Measurements from ENCODE around the gene ULK1. TPM values are rescaled to one million over a fixed set of nuclear protein-coding genes. Genes with fewer than 3 reads are reported as not detected.

ULK1 gene
- total RNA-seq, 1 donor from 2014 or later = 33.1 TPM

GRCh38 chr12:131865180-131865875, 29.1 kb upstream of the ULK1 start:
- Histone ChIP-seq H3K36me3 (no peaks in the 10 kb centered on the region), H3K4me1 (peaks cover 27% of the 10 kb centered on the region), H3K9me3 (no peaks in the 10 kb centered on the region), H3K4me3 (no peak overlapping the region), H3K27ac (no peak overlapping the region), H3K27me3 (no peaks in the 10 kb centered on the region)
- TF ChIP-seq CTCF (IDR thresholded peaks at IDR 0.05) (no peak), POLR2AphosphoS5 (IDR thresholded peaks at IDR 0.05; ENCODE audit: insufficient read depth in 1 of 2, low read depth in 1 of 2) (no peak), POLR2A (IDR thresholded peaks at IDR 0.05) (no peak)
- no peak for DNase-seq (ENCODE audit: extremely low spot score in 2 of 2)
- intact Hi-C loops (cut with DNase I) = no loop called here

DNA sequence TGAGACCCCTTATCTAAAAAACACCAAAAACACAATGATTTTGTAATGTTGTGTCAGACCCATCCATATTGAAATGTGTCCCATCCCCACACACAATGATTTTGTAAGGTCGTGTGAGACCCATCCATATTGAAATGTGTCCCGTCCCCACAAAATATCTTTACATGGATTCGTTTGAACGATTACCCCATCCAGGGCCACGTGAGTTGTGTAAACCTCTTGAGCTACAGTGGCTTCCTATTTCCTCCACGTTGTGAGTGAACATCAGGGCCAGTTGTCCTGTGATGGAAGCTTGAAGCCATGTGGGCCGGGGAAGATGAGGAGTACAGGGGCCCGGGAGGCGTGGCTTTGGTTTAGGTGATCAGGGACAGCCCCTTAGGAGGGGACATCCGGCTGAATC, 27.0 kb upstream of the ULK1 start:
- H3K4me3 ChIP-seq = no peak overlapping the region
- H3K9me3 ChIP-seq = no peaks in the 10 kb centered on the region
- intact Hi-C loops (cut with DNase I) = no loop called here
- TF ChIP-seq POLR2A (IDR thresholded peaks at IDR 0.05) (no peak), CTCF (IDR thresholded peaks at IDR 0.05) (no peak), POLR2AphosphoS5 (IDR thresholded peaks at IDR 0.05; ENCODE audit: insufficient read depth in 1 of 2, low read depth in 1 of 2) (no peak)
- no peak for DNase-seq (ENCODE audit: extremely low spot score in 2 of 2)
- no peaks in the 10 kb centered on the region for H3K27me3 ChIP-seq
- H3K27ac ChIP-seq = no peak overlapping the region
- peaks cover 12% of the 10 kb centered on the region for H3K4me1 ChIP-seq
- H3K36me3 ChIP-seq = no peaks in the 10 kb centered on the region

DNA sequence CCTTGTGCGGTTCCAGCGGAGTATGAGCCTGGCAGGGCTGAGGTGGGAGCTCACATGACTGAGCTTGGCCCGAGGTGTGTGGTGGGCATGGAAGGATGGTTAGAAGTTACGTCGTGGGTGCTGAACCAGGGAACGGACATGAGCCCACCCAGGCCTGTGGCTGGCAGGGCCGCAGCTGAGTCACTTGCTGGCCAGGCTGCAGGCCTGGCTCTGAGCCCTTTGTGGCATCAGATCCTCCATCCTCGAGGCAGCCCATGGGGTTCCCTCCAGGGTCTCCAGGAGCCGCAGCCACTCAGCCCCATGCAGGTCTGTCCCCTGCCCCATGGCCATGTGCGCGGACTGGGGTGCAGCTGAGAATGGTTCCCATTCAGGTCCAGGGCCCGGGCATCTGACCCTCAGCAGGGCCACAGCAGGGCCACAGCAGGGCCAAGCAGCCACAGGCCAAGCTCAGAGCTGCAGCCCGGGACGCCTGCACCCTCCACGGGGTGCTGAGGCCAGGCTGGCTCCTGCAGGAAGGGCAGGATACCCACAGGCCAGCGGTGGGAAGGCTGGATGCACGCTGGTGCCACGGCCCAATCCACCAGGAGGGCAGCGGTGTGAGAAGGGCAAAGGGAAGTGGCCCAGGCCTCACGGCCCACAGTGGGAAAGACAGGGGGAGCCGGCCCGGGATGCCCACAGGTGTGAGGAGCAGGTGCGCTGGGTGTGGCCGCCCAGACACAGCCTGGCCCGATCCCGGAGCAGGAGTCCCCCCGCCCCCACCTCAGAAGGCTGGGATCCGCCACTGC, 26.3 kb upstream of the ULK1 start:
- Histone ChIP-seq H3K4me3 (no peak overlapping the region), H3K27me3 (no peaks in the 10 kb centered on the region), H3K9me3 (no peaks in the 10 kb centered on the region), H3K27ac (no peak overlapping the region), H3K36me3 (no peaks in the 10 kb centered on the region), H3K4me1 (peaks cover 6% of the 10 kb centered on the region)
- intact Hi-C loops (cut with DNase I) = no loop called here
- DNase-seq (ENCODE audit: extremely low spot score in 2 of 2) = no peak
- TF ChIP-seq POLR2A (IDR thresholded peaks at IDR 0.05) = no peak
- TF ChIP-seq POLR2AphosphoS5 (IDR thresholded peaks at IDR 0.05; ENCODE audit: insufficient read depth in 1 of 2, low read depth in 1 of 2) = no peak
- no peak for TF ChIP-seq CTCF (IDR thresholded peaks at IDR 0.05)

DNA sequence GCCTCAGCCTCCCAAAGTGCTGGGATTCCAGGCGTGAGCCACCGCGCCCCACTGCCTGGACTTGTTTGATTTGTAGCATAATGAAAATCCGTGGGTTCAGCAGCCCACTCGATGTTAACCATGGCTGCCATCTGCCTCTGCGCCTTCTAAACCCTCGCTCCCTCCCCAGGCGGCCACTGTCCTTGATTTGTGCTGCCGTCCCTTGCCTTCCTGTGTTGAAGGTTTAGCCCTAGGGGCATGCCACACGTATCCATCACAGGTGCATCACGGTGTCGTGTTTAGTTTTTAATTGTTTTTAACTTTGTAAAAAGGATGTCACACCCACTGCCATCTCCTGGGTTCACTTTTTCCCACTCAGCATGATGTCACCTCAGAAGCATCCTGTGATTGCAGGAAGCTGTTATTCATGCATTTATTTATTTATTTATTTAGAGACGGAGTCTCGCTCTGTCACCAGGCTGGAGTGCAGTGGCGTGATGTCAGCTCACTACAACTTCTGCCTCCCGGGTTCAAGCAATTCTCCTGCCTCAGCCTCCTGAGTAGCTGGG, 24.5 kb upstream of the ULK1 start:
- no peaks in the 10 kb centered on the region for H3K9me3 ChIP-seq
- H3K27me3 ChIP-seq = no peaks in the 10 kb centered on the region
- intact Hi-C loops (cut with DNase I) = no loop called here
- H3K36me3 ChIP-seq = no peaks in the 10 kb centered on the region
- H3K27ac ChIP-seq = no peak overlapping the region
- no peak overlapping the region for H3K4me3 ChIP-seq
- no peaks in the 10 kb centered on the region for H3K4me1 ChIP-seq
- no peak for DNase-seq (ENCODE audit: extremely low spot score in 2 of 2)
- TF ChIP-seq POLR2A (IDR thresholded peaks at IDR 0.05) = no peak

GRCh38 chr12:131871677-131872076, 22.7 kb upstream of the ULK1 start:
- no peak overlapping the region for H3K27ac ChIP-seq
- no peak for TF ChIP-seq CTCF (IDR thresholded peaks at IDR 0.05)
- no peak for TF ChIP-seq POLR2AphosphoS5 (IDR thresholded peaks at IDR 0.05; ENCODE audit: insufficient read depth in 1 of 2, low read depth in 1 of 2)
- TF ChIP-seq POLR2A (IDR thresholded peaks at IDR 0.05) = no peak
- no peaks in the 10 kb centered on the region for H3K27me3 ChIP-seq
- intact Hi-C loops (cut with DNase I) = no loop called here
- no peaks in the 10 kb centered on the region for H3K9me3 ChIP-seq
- no peak for DNase-seq (ENCODE audit: extremely low spot score in 2 of 2)
- no peaks in the 10 kb centered on the region for H3K4me1 ChIP-seq
- H3K4me3 ChIP-seq = no peak overlapping the region
- no peaks in the 10 kb centered on the region for H3K36me3 ChIP-seq
